H1 (cell line): Measurements from ENCODE around the gene AARSD1.

Experiments used
- GABPA ChIP-seq: IDR thresholded peaks from 2 replicates; pipeline ENCODE4 v1.6.1; 2011; ENCODE audit warnings: mild to moderate bottlenecking, low read length, moderate library complexity, borderline replicate concordance; ENCODE audit not compliant: insufficient read depth
- POLR2A ChIP-seq, 2 experiments: IDR thresholded peaks; 1 replicate in 1 of 2; 2 replicates in 1 of 2; pipeline ENCODE4 v1.6.1; 2011; ENCODE audit warnings: low read depth in 2 of 2, low read length in 2 of 2, mild to moderate bottlenecking in 2 of 2; ENCODE audit errors: control extremely low read depth in 1 of 2
- TF ChIP-seq, protein P1 (sequence below), 3 experiments: IDR thresholded peaks; 1 replicate in 2 of 3; 2 replicates in 1 of 3; pipeline versions ENCODE4 v1.5.1 to v1.6.1; 2011; ENCODE audit warnings: low read length in 3 of 3, mild to moderate bottlenecking in 3 of 3, inconsistent platforms in 2 of 3, low read depth in 1 of 3, moderate library complexity in 1 of 3; ENCODE audit not compliant: insufficient read depth in 1 of 3; ENCODE audit errors: control extremely low read depth in 1 of 3
- TF ChIP-seq, protein P2 (sequence below): fragments of 300-600 bp; sonication (generic); IDR thresholded peaks from 2 replicates; pipeline ENCODE4 v1.7.1; 2012; ENCODE audit warnings: low read length, moderate library complexity, mild to moderate bottlenecking, inconsistent platforms; ENCODE audit not compliant: insufficient replicate concordance

DNA sequence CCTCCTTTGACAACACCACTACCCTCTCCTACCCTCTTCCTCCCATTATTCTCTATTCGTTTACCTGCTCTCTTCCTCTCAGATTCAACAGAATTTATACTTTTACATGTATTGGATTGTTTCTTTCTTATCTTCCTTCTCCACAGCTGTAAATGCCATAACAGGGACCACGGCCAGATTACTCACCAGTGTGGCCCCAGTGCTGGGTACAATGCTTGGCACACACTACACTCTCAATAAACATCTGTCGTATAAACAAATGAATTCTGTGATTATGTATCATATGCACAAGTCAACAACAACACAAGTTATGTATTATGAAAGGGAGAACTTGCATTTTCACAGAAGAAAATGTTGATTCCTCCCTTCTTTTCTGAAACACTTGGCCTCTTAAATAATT, 20.0 kb downstream of the AARSD1 start:
- TF ChIP-seq, protein P1, sequence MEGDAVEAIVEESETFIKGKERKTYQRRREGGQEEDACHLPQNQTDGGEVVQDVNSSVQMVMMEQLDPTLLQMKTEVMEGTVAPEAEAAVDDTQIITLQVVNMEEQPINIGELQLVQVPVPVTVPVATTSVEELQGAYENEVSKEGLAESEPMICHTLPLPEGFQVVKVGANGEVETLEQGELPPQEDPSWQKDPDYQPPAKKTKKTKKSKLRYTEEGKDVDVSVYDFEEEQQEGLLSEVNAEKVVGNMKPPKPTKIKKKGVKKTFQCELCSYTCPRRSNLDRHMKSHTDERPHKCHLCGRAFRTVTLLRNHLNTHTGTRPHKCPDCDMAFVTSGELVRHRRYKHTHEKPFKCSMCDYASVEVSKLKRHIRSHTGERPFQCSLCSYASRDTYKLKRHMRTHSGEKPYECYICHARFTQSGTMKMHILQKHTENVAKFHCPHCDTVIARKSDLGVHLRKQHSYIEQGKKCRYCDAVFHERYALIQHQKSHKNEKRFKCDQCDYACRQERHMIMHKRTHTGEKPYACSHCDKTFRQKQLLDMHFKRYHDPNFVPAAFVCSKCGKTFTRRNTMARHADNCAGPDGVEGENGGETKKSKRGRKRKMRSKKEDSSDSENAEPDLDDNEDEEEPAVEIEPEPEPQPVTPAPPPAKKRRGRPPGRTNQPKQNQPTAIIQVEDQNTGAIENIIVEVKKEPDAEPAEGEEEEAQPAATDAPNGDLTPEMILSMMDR (IDR thresholded peaks at IDR 0.05; ENCODE audit: control extremely low read depth in 1 of 3, insufficient read depth in 1 of 3, low read depth in 1 of 3, low read length in 3 of 3), result no peak
- TF ChIP-seq GABPA (no peak), POLR2A (IDR thresholded peaks at IDR 0.05; ENCODE audit: control extremely low read depth in 1 of 2, low read depth in 2 of 2, low read length in 2 of 2) (no peak)
- TF ChIP-seq, protein P2, sequence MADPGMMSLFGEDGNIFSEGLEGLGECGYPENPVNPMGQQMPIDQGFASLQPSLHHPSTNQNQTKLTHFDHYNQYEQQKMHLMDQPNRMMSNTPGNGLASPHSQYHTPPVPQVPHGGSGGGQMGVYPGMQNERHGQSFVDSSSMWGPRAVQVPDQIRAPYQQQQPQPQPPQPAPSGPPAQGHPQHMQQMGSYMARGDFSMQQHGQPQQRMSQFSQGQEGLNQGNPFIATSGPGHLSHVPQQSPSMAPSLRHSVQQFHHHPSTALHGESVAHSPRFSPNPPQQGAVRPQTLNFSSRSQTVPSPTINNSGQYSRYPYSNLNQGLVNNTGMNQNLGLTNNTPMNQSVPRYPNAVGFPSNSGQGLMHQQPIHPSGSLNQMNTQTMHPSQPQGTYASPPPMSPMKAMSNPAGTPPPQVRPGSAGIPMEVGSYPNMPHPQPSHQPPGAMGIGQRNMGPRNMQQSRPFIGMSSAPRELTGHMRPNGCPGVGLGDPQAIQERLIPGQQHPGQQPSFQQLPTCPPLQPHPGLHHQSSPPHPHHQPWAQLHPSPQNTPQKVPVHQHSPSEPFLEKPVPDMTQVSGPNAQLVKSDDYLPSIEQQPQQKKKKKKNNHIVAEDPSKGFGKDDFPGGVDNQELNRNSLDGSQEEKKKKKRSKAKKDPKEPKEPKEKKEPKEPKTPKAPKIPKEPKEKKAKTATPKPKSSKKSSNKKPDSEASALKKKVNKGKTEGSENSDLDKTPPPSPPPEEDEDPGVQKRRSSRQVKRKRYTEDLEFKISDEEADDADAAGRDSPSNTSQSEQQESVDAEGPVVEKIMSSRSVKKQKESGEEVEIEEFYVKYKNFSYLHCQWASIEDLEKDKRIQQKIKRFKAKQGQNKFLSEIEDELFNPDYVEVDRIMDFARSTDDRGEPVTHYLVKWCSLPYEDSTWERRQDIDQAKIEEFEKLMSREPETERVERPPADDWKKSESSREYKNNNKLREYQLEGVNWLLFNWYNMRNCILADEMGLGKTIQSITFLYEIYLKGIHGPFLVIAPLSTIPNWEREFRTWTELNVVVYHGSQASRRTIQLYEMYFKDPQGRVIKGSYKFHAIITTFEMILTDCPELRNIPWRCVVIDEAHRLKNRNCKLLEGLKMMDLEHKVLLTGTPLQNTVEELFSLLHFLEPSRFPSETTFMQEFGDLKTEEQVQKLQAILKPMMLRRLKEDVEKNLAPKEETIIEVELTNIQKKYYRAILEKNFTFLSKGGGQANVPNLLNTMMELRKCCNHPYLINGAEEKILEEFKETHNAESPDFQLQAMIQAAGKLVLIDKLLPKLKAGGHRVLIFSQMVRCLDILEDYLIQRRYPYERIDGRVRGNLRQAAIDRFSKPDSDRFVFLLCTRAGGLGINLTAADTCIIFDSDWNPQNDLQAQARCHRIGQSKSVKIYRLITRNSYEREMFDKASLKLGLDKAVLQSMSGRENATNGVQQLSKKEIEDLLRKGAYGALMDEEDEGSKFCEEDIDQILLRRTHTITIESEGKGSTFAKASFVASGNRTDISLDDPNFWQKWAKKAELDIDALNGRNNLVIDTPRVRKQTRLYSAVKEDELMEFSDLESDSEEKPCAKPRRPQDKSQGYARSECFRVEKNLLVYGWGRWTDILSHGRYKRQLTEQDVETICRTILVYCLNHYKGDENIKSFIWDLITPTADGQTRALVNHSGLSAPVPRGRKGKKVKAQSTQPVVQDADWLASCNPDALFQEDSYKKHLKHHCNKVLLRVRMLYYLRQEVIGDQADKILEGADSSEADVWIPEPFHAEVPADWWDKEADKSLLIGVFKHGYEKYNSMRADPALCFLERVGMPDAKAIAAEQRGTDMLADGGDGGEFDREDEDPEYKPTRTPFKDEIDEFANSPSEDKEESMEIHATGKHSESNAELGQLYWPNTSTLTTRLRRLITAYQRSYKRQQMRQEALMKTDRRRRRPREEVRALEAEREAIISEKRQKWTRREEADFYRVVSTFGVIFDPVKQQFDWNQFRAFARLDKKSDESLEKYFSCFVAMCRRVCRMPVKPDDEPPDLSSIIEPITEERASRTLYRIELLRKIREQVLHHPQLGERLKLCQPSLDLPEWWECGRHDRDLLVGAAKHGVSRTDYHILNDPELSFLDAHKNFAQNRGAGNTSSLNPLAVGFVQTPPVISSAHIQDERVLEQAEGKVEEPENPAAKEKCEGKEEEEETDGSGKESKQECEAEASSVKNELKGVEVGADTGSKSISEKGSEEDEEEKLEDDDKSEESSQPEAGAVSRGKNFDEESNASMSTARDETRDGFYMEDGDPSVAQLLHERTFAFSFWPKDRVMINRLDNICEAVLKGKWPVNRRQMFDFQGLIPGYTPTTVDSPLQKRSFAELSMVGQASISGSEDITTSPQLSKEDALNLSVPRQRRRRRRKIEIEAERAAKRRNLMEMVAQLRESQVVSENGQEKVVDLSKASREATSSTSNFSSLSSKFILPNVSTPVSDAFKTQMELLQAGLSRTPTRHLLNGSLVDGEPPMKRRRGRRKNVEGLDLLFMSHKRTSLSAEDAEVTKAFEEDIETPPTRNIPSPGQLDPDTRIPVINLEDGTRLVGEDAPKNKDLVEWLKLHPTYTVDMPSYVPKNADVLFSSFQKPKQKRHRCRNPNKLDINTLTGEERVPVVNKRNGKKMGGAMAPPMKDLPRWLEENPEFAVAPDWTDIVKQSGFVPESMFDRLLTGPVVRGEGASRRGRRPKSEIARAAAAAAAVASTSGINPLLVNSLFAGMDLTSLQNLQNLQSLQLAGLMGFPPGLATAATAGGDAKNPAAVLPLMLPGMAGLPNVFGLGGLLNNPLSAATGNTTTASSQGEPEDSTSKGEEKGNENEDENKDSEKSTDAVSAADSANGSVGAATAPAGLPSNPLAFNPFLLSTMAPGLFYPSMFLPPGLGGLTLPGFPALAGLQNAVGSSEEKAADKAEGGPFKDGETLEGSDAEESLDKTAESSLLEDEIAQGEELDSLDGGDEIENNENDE, result no peak
